HTR-8/SVneo (cell line): Measurements from ENCODE around the gene HSD3B2.
"Not testable (repeated sequence)": the region's sequence is repeated elsewhere in the genome, so short reads cannot be mapped to it uniquely, and the experiment has no call there.

Experiments used
- DNase-seq: peaks from one replicate; pipeline ENCODE4 v3.0.0; 2011; ENCODE audit warnings: low spot score, mixed read lengths; ENCODE audit not compliant: insufficient read length
- FAIRE-seq: peaks from 2 replicates; lab custom pipeline; 2011; peaks lifted over from hg19 to GRCh38; lab: Jason Lieb, UNC

The HSD3B2 gene

DNA sequence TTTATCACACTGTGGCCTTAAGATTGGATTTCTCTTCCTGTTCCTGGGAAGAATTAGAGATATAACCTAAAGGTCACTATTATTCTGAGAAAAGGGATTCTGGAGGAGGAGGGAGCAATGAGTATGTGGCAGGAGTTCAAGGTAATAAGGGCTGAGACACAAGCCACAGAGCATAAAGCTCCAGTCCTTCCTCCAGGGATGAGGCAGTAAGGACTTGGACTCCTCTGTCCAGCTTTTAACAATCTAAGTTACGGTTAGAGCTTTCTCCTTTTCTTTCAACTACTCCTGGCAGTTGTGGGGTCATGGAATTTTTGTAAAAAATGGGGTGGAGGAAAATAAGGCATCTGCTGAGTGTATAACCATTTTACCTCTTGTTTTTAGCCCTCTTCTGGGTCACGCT, at the start of gene HSD3B2:
Gene HSD3B2, plus strand, starts transcription at position 201 of the 400 bp plus-strand sequence. CDS start 270 bp downstream, outside the sequence.
- FAIRE-seq, result no peak

GRCh38 chr1:119366424-119366823, 48.5 kb upstream of the HSD3B2 start:
- no peak for FAIRE-seq

More for the DNA sequence above, at the start of gene HSD3B2:
- no peak for DNase-seq

GRCh38 chr1:119367432-119368124, 47.4 kb upstream of the HSD3B2 start:
- peak; percentile 22 for DNase-seq

More at GRCh38 chr1:119366424-119366823, 48.5 kb upstream of the HSD3B2 start:
- DNase-seq, result no peak

GRCh38 chr1:119368554-119368953, 46.4 kb upstream of the HSD3B2 start, which contains the start of gene HAO2:
Gene HAO2 (plus strand): TSS chr1:119368785. CDS start chr1:119381086, 12,301 bp downstream.
- DNase-seq (no peak), FAIRE-seq (no peak)

More at GRCh38 chr1:119367432-119368124, 47.4 kb upstream of the HSD3B2 start:
- FAIRE-seq, result no peak

DNA sequence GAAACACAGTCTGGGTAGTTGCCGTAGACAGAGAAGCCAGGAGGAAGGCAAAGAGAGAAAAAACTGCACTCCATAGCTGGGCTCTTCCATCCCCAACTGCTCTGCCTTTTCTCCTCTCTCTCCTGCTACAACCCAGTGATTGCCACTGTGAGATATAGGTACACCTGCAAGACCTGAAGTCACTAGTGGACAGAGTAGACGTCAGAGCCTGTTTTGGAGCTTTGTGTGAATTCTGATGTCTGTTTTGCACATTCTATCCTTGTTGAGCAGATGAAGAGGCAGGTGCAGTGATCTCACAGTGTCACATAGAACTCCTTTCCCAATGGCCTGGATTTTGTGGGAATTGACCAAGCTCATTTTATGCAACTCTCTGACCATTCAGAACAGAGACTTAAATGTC, 44.2 kb upstream of the HSD3B2 start:
- DNase-seq (no peak), FAIRE-seq (no peak)

GRCh38 chr1:119371815-119372214, 43.1 kb upstream of the HSD3B2 start:
- DNase-seq (no peak), FAIRE-seq (no peak)

DNA sequence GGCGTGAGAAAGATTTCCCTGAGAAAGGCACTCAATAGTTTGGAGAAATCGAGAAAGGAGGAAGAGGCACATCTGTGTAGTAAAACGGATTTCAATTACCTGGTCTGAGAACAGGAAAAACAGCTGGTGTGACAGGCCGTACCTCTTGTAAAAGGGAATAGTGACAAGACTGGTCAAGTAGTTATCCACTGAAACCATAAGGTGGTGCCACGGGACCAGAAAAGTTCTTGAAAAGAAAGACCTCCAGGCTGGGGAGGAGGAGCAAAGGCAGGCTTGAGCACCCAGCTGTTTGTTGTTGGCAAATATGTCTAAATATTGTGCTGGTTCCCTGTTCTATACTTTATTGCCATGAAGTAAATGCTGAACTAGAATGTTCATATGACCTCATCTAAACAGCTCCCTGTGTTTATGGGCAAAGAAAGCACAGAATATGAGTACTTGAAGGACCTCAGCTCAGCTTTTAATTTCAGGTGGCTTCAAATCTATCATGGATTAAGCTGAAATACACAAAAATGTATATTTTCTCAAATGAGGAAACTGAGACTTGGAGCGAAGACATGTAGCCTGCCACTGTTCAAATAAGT, 42.4 kb upstream of the HSD3B2 start:
- DNase-seq (peak; percentile 5), FAIRE-seq (no peak)

DNA sequence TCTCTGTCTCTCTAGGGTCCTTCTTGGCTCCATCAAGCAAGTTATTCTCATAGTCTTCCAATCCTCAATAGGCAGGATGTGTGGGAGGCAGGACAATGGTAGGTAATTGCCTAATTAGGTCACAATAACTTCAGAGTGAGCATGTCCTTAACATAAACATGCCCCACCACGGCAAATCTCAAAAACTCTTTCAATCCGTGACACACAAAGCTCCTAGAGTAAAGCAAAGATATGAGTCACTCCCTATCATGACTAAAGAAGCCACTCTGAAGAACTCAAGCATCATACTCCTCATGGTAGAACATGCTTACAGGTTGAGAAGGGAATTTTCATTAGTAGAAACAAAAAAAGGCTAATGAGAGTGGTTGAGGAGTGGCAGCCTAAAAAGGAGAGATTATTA, 41.5 kb upstream of the HSD3B2 start:
- no peak for FAIRE-seq
- no peak for DNase-seq

DNA sequence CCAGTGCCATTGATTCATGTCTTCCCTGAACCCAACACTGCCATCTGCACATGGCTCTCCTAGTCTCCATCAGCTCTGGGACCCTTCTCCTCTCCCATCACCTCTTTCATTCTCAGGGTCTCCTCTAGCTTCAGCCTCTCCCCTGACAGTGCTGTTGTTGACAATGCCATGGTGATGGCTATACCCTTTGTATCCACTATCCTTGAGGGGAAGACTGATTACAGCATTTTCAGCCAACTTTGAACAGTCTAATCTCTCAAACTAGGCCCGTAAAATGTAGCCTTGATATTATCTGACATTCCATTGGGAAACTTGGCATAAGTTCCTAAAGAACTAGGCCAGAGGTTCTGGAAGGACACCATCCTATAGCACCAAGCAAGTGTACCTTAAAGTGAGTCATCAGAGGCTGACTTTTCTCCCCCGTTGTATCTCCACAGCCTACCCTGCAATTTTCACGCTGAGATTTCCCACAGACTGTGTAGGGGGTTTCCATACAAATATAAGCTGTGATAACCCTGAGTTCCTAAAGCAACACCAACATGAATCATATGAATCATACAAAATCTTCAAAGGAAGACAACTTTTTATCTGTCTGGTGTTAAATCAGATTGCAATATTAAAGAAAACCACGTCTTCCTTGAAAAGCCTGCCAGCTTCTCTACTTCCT, 40.6 kb upstream of the HSD3B2 start:
- no peak for DNase-seq
- no peak for FAIRE-seq

- no peak for DNase-seq
- FAIRE-seq, result no peak
Measured at GRCh38 chr1:119375366-119375765, 39.6 kb upstream of the HSD3B2 start.

- FAIRE-seq (no peak), DNase-seq (no peak)
Measured at GRCh38 chr1:119376594-119376993, 38.4 kb upstream of the HSD3B2 start.

DNA sequence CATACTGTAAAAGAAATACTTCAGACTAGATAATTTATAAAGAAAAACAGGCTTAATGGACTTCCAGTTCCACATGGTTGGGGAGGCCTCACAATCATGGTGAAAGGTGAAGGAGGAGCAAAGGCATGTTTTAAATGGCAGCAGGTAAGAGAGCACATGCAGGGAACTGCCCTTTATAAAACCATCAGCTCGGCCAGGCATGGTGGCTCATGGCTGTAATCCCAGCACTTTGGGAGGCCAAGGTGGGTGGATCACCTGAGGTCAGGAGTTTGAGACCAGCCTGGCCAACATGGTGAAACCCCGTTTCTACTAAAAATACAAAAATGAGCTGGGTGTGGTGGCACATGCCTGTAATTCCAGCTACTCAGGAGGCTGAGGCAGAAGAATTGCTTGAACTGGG, 37.4 kb upstream of the HSD3B2 start:
- DNase-seq, FAIRE-seq: not testable (repeated sequence)

DNA sequence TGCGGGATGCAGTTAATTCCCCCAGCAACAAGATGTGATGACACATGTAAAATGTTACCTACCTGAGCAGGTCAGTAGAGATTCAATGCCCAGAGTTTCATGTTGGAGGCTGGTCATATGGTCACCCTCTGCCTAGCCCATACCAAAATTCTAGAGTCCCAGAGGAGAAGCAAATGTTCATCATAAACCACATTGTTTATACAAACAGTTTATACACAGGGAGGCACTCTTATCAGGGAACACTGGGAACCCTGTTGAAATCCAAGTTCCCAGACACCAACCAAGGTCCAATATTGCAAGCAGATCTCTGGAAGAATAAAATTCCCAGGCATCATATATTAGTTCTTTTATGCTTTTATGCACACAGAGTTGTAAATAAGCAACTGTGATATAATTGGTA, 35.8 kb upstream of the HSD3B2 start:
- FAIRE-seq, result no peak
- DNase-seq, result no peak

- FAIRE-seq (no peak), DNase-seq (no peak)
Measured at GRCh38 chr1:119380304-119380703, 34.6 kb upstream of the HSD3B2 start.

DNA sequence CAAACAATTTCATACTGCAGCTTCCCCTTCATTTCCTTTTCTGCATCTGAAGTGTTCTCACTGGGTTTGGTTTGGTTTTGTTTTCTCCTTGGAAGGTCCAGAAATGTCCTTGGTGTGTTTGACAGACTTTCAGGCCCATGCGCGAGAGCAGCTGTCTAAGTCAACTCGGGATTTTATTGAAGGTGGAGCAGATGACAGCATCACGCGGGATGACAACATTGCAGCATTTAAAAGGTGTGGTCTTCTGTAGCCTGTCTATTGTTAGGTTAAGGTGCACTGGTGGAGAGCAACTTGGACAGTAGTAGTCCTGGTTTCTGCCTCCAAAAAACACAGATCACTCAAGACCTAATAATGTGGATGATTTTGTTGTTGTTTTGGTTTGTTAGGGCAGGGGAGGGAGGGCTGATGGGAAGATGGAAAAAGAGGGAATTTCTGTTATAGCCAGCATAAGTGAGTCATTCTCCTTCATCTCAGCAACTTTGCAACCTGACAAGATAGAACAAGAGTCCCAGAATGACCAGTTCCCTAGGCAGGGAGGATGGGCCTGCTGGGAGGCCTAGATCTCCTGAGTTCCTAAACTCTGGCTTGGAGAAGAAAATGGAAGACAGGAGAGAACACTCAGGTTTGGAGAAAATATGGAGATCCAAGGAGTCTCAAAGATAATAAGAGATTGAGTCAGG, 33.8 kb upstream of the HSD3B2 start:
- no peak for FAIRE-seq

GRCh38 chr1:119384591-119384990, 30.4 kb upstream of the HSD3B2 start:
- FAIRE-seq, result no peak
- no peak for DNase-seq

More for the DNA sequence above, 33.8 kb upstream of the HSD3B2 start:
- DNase-seq, result no peak

DNA sequence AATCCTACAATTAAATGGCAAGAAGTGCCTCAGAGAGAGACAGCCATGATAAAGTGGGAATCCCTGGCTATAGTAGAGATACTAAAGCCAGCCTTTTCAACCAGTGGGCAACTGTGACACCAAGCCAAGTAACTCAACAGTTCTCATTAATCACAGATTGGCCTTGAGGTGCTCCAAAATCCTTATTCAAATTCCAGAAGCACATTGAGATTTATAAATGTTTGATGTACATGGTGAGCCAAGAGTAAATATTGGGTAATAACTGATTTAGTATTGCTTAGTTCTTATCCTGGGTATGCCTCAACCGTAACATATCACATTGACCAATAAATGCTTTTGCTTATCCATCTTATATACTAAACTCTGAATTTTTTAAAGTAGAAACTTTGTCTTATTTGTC, 29.3 kb upstream of the HSD3B2 start:
- DNase-seq (no peak), FAIRE-seq (no peak)

DNA sequence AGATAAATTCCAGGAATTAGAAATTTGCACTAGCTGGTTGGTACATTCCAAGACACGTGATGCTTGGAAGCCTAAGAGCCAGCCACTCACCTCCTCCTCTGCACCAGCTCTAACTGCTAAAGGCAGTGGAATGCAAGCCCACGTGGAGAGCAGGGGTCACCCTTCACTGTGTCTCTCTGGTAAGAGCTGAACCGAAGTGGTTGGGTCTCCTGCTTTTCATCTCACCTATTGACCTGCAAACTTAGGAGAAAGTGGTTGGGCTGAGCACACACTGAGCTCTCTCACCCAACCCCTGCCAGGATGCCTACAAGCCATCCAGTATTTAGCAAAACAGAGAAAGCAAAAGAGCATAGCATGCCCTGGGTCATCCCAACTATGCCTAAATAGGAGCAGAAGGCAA, 27.1 kb upstream of the HSD3B2 start:
- FAIRE-seq, result no peak
- no peak for DNase-seq

DNA sequence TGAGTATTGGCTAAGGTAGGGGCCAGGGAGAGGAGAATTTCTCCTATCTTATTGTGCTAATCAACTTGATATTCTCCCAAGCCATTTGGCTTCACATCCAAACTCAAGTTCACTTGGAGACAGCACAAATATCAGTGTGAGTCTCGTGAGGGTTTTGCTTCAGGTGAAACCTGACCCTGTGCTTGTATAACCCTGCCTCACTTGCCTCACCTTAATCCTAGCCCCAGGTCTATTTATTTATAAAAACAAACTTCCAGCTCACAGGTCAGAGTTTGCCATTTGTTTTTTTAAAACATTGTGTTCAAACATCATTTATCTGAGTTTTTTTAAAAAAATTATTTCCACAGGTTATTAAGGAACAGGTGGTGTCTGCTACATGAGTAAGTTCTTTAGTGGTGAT, 26.5 kb upstream of the HSD3B2 start:
- FAIRE-seq (no peak), DNase-seq (no peak)

GRCh38 chr1:119390526-119390925, 24.4 kb upstream of the HSD3B2 start:
- no peak for DNase-seq
- no peak for FAIRE-seq

DNA sequence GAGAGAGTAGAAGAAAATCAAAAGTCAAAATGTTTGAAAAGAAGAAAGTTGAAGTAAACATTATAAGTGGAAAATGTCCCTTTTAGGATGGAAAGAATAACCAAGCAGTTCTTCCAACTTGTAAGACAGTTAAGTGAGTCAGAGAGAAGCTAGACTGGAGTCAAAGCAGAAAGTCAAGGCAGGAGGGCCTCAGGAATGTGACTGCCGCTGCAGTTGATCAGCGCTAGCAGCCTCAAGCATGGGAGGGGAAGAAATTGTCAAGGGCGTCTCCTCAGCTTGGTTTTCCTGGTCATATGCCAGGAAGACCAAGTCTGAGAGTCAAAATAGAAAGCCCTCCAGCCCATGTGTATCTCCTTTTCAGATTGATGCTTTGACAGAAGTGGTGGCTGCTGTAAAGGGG, 23.2 kb upstream of the HSD3B2 start:
- FAIRE-seq, result no peak
- no peak for DNase-seq
